SIG-M5 (cell line): Measurements from ENCODE around the gene CAMK2G.
"Not testable (repeated sequence)": the region's sequence is repeated elsewhere in the genome, so short reads cannot be mapped to it uniquely, and the experiment has no call there.

ENCODE experiments used
- DNase-seq: peaks from one replicate; lab custom pipeline; 2025; lab: John Stamatoyannopoulos, UW

The CAMK2G gene

GRCh38 chr10:73874267-73875138 lies at the start of gene CAMK2G:
Gene CAMK2G (minus strand): TSS chr10:73874555. CDS start chr10:73874461, 94 bp downstream.
- peak; percentile 18 for DNase-seq

- no peak for DNase-seq
These were observed 48.4 kb upstream of the CAMK2G start for GRCh38 chr10:73922864-73923133.

GRCh38 chr10:73922007-73922863 lies 47.9 kb upstream of the CAMK2G start:
- no peak for DNase-seq

GRCh38 chr10:73920089-73920488 lies 45.7 kb upstream of the CAMK2G start:
- peak; percentile 24 for DNase-seq

- not testable (repeated sequence) for DNase-seq
These were observed 45.1 kb upstream of the CAMK2G start for GRCh38 chr10:73919481-73919880.

GRCh38 chr10:73917566-73918305 lies 43.4 kb upstream of the CAMK2G start:
- no peak for DNase-seq

- DNase-seq: no peak
These were observed 42.6 kb upstream of the CAMK2G start for GRCh38 chr10:73916761-73917470.

GRCh38 chr10:73915206-73915851 lies 41.0 kb upstream of the CAMK2G start:
- DNase-seq: no peak

- DNase-seq: no peak
These were observed 39.7 kb upstream of the CAMK2G start for GRCh38 chr10:73914036-73914435.

GRCh38 chr10:73911553-73912004 lies 37.2 kb upstream of the CAMK2G start:
- DNase-seq: no peak

GRCh38 chr10:73910764-73911552 lies 36.6 kb upstream of the CAMK2G start, which contains the start of gene PLAU:
Gene PLAU (plus strand): TSS chr10:73911132. CDS start chr10:73911556, 424 bp downstream.
- no peak for DNase-seq

- DNase-seq: no peak
These were observed 36.0 kb upstream of the CAMK2G start for GRCh38 chr10:73910401-73910763.

GRCh38 chr10:73909540-73910115 lies 35.3 kb upstream of the CAMK2G start:
- DNase-seq: no peak

GRCh38 chr10:73908853-73909539 lies 34.6 kb upstream of the CAMK2G start:
- peak; percentile 4 for DNase-seq

- DNase-seq: peak; percentile 80
These were observed 33.6 kb upstream of the CAMK2G start for GRCh38 chr10:73907841-73908517.

GRCh38 chr10:73906524-73907447 lies 32.4 kb upstream of the CAMK2G start:
- DNase-seq: no peak

GRCh38 chr10:73905256-73906020 lies 31.1 kb upstream of the CAMK2G start:
- no peak for DNase-seq
